ENCODE data around the gene GJB4.

DNA sequence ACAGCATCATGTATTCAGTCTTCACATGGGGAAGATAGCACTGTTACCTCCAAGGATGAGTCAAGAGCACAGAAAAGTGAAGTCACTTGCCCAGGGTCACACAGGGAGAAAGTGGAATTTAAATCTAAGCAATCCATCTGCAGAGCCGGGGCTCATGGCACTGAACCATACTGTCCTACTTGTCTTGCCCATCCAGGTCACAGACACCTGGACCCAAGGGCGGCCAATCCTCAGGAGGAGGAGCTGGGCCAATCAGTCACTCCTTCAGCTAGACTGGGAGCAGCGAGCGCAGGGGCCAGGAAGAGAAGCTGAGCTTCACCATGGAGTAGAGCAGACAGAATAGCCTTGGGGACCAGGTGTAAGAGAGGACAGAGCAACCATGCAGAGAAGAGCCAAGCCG is 13.9 kb upstream of the GJB4 start:
- TF ChIP-seq POLR2AphosphoS5 (IDR thresholded peaks at IDR 0.05; ENCODE audit: low read depth) (no peak), SPI1 (IDR thresholded peaks at IDR 0.05; ENCODE audit: borderline replicate concordance, low read depth) (no peak), GABPA (IDR thresholded peaks at IDR 0.05; ENCODE audit: low read depth) (no peak)
- TF ChIP-seq, protein P1, sequence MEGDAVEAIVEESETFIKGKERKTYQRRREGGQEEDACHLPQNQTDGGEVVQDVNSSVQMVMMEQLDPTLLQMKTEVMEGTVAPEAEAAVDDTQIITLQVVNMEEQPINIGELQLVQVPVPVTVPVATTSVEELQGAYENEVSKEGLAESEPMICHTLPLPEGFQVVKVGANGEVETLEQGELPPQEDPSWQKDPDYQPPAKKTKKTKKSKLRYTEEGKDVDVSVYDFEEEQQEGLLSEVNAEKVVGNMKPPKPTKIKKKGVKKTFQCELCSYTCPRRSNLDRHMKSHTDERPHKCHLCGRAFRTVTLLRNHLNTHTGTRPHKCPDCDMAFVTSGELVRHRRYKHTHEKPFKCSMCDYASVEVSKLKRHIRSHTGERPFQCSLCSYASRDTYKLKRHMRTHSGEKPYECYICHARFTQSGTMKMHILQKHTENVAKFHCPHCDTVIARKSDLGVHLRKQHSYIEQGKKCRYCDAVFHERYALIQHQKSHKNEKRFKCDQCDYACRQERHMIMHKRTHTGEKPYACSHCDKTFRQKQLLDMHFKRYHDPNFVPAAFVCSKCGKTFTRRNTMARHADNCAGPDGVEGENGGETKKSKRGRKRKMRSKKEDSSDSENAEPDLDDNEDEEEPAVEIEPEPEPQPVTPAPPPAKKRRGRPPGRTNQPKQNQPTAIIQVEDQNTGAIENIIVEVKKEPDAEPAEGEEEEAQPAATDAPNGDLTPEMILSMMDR (IDR thresholded peaks at IDR 0.05; ENCODE audit: insufficient read depth, low read length): no peak
- TF ChIP-seq, protein P2, sequence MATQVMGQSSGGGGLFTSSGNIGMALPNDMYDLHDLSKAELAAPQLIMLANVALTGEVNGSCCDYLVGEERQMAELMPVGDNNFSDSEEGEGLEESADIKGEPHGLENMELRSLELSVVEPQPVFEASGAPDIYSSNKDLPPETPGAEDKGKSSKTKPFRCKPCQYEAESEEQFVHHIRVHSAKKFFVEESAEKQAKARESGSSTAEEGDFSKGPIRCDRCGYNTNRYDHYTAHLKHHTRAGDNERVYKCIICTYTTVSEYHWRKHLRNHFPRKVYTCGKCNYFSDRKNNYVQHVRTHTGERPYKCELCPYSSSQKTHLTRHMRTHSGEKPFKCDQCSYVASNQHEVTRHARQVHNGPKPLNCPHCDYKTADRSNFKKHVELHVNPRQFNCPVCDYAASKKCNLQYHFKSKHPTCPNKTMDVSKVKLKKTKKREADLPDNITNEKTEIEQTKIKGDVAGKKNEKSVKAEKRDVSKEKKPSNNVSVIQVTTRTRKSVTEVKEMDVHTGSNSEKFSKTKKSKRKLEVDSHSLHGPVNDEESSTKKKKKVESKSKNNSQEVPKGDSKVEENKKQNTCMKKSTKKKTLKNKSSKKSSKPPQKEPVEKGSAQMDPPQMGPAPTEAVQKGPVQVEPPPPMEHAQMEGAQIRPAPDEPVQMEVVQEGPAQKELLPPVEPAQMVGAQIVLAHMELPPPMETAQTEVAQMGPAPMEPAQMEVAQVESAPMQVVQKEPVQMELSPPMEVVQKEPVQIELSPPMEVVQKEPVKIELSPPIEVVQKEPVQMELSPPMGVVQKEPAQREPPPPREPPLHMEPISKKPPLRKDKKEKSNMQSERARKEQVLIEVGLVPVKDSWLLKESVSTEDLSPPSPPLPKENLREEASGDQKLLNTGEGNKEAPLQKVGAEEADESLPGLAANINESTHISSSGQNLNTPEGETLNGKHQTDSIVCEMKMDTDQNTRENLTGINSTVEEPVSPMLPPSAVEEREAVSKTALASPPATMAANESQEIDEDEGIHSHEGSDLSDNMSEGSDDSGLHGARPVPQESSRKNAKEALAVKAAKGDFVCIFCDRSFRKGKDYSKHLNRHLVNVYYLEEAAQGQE (IDR thresholded peaks at IDR 0.05; ENCODE audit: insufficient replicate concordance, low read depth): no peak
